HepG2 (cell line): Measurements from ENCODE around the gene SMIM21.

ENCODE experiments used
- CTCF ChIP-seq: sonication (generic); formaldehyde crosslinking; IDR thresholded peaks from 2 replicates; pipeline ENCODE4 v1.5.0; 2020; ENCODE audit warnings: mild to moderate bottlenecking, missing genetic modification reagents, moderate library complexity
- ZFP41 ChIP-seq: sonication (generic); formaldehyde crosslinking; IDR thresholded peaks from 2 replicates; pipeline ENCODE4 v1.4.0; 2020; ENCODE audit warnings: mild to moderate bottlenecking, missing genetic modification reagents, borderline replicate concordance

DNA sequence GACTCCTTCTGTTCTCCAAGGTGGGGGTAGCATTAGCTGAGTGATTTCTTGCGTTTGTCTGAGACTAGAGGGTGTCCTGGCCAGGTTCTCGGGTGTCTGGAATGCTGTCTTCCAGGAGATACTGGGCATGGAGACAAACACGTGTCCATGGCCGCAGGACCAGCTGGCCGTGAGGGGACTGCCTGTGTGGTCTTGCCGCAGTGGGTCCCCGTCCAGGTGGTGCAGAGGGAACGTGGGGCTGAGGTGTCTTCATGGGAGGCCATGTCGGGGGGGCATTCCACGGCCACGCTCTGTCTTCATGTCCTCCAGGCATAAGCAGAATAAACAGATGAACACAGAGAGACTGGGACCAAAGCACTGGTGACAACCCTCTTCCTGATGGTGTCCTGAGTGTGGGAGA is 66.6 kb downstream of the SMIM21 start:
- TF ChIP-seq ZFP41 (CRISPR knock-in tag) (no peak), CTCF (CRISPR knock-in tag) (no peak)
